ENCODE data around the gene STAT3. TPM values are rescaled to one million over a fixed set of nuclear protein-coding genes. Genes with fewer than 3 reads are reported as not detected.
"Not testable (repeated sequence)": the region's sequence is repeated elsewhere in the genome, so short reads cannot be mapped to it uniquely, and the experiment has no call there.

STAT3 gene
- total and polyA plus RNA-seq, 2 experiments from 2014 or later = 152 to 163 TPM

- TF ChIP-seq EZH2phosphoT487 (IDR thresholded peaks at IDR 0.05; ENCODE audit: low read depth, severe bottlenecking, unreplicated experiment) (no peak), CTCF (IDR thresholded peaks at IDR 0.05; ENCODE audit: poor library complexity) (no peak), EZH2 (IDR thresholded peaks at IDR 0.05; ENCODE audit: borderline replicate concordance) (no peak)
- no peak for DNase-seq (ENCODE audit: low spot score)
- H3K27ac ChIP-seq = no peak overlapping the region
- H3K79me2 ChIP-seq = no peaks in the 10 kb centered on the region
- H3K9me3 ChIP-seq (ENCODE audit: low read depth) = no peaks in the 10 kb centered on the region
- H3K27me3 ChIP-seq = no peaks in the 10 kb centered on the region
- H3K4me1 ChIP-seq (ENCODE audit: insufficient read depth) = no peaks in the 10 kb centered on the region
- H3K4me3 ChIP-seq = no peak overlapping the region
- H3K36me3 ChIP-seq (replicated peaks; ENCODE audit: insufficient read depth, low read depth) = no peaks in the 10 kb centered on the region
- no peak overlapping the region for H3K4me2 ChIP-seq
- 95% methylated on average over 9 of the region's 9 CpGs for WGBS (ENCODE audit: low lambda C conversion rate, missing lambda C conversion rate)
- no peaks in the 10 kb centered on the region for H3K9me2 ChIP-seq (replicated peaks; ENCODE audit: insufficient read depth)
- H4K20me1 ChIP-seq (ENCODE audit: insufficient read depth, poor library complexity, severe bottlenecking) = no peaks in the 10 kb centered on the region
- no peak overlapping the region for H2AFZ ChIP-seq
Observed at GRCh38 chr17:42301022-42301421, 87.2 kb downstream of the STAT3 start.

- not testable (repeated sequence) for H4K20me1 ChIP-seq (ENCODE audit: insufficient read depth, poor library complexity, severe bottlenecking); H3K4me3 ChIP-seq; H2AFZ ChIP-seq; H3K27ac ChIP-seq; H3K27me3 ChIP-seq; H3K9me3 ChIP-seq (ENCODE audit: low read depth); H3K4me1 ChIP-seq (ENCODE audit: insufficient read depth); H3K36me3 ChIP-seq (replicated peaks; ENCODE audit: insufficient read depth, low read depth); DNase-seq (ENCODE audit: low spot score); H3K4me2 ChIP-seq; H3K79me2 ChIP-seq; H3K9me2 ChIP-seq (replicated peaks; ENCODE audit: insufficient read depth)
- WGBS (ENCODE audit: low lambda C conversion rate, missing lambda C conversion rate) = no CpG with 5 or more reads among the region's 17 CpGs
Observed at GRCh38 chr17:42299913-42300312, 88.3 kb downstream of the STAT3 start.

DNA sequence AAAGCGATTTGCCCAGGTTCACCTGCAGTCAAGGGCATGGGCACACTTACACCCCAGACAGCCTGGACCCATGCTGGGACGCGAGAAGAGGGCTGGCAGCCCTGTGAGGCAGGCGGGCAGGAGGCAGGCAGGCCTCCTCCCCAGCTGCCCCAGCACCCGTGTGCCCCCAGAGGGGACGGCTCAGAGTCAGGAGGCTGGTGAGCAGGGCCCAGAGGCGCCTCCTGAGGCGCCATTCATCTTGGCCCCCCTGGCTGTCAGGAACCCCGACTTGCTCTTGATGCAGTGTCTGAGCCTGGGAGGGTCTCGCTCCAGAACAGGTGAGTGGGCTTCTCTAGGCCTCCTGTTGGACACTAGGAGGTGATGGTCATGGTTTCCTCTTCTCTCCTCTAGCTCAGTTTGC is 88.9 kb downstream of the STAT3 start:
- H3K79me2 ChIP-seq; H3K27me3 ChIP-seq; H3K4me2 ChIP-seq; H2AFZ ChIP-seq; H4K20me1 ChIP-seq (ENCODE audit: insufficient read depth, poor library complexity, severe bottlenecking); H3K9me2 ChIP-seq (replicated peaks; ENCODE audit: insufficient read depth); H3K4me3 ChIP-seq; H3K4me1 ChIP-seq (ENCODE audit: insufficient read depth); H3K36me3 ChIP-seq (replicated peaks; ENCODE audit: insufficient read depth, low read depth); H3K27ac ChIP-seq; DNase-seq (ENCODE audit: low spot score); H3K9me3 ChIP-seq (ENCODE audit: low read depth): not testable (repeated sequence)
- WGBS (ENCODE audit: low lambda C conversion rate, missing lambda C conversion rate) = 90% methylated on average over 10 of the region's 10 CpGs

DNA sequence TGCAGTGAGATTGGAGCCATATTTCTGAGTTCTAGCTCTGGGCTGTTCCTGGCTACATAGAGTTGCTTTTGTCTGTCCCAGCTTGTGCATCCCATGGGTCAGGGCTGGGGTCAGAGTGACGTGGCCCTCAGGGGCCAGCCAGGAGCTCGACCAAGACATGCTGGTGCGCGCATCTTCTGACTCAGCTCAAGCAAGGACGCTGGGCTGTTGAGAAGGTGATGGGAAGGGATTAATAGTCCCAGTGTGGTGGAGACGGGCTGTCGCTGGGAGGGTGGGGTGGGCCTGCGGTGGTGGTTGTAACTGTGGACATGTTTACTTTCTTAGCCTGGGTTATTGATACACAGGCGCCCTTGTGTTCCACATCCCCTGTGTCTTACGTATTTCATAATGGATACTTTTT is 90.5 kb downstream of the STAT3 start:
- H2AFZ ChIP-seq; H4K20me1 ChIP-seq (ENCODE audit: insufficient read depth, poor library complexity, severe bottlenecking); H3K27ac ChIP-seq; H3K79me2 ChIP-seq; H3K36me3 ChIP-seq (replicated peaks; ENCODE audit: insufficient read depth, low read depth); DNase-seq (ENCODE audit: low spot score); H3K4me3 ChIP-seq; H3K9me2 ChIP-seq (replicated peaks; ENCODE audit: insufficient read depth); H3K27me3 ChIP-seq; H3K4me2 ChIP-seq; H3K4me1 ChIP-seq (ENCODE audit: insufficient read depth); H3K9me3 ChIP-seq (ENCODE audit: low read depth): not testable (repeated sequence)
- WGBS (ENCODE audit: low lambda C conversion rate, missing lambda C conversion rate) = 88% methylated on average over 10 of the region's 10 CpGs

DNA sequence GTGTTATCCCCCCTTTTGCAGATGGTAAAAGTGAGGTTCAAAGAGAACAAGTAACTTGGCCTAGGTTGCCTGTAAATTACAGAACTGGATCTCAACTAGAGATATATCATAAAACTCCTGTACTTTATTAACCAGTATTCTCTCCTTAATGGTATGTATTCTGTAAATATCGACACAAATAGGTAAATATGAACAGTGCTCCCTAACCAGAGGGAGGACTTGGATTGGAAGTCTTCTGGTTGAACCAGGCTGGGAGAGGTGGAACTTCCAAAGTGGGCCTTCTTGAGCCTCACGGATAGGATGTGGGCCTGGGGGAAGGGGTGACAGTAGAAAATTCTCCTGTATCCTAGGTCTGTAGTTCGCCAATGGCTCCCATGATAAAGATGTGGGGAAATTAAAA is 92.2 kb downstream of the STAT3 start:
- H3K4me2 ChIP-seq = no peak overlapping the region
- H3K9me2 ChIP-seq (replicated peaks; ENCODE audit: insufficient read depth) = no peaks in the 10 kb centered on the region
- 96% methylated on average over 3 of the region's 3 CpGs for WGBS (ENCODE audit: low lambda C conversion rate, missing lambda C conversion rate)
- no peak for DNase-seq (ENCODE audit: low spot score)
- H3K36me3 ChIP-seq (replicated peaks; ENCODE audit: insufficient read depth, low read depth) = no peaks in the 10 kb centered on the region
- H3K4me1 ChIP-seq (ENCODE audit: insufficient read depth) = no peaks in the 10 kb centered on the region
- no peak overlapping the region for H2AFZ ChIP-seq
- no peaks in the 10 kb centered on the region for H3K79me2 ChIP-seq
- H3K4me3 ChIP-seq = no peak overlapping the region
- H3K27ac ChIP-seq = no peak overlapping the region
- no peaks in the 10 kb centered on the region for H3K27me3 ChIP-seq
- no peaks in the 10 kb centered on the region for H3K9me3 ChIP-seq (ENCODE audit: low read depth)
- no peak for TF ChIP-seq CTCF (IDR thresholded peaks at IDR 0.05; ENCODE audit: poor library complexity)
- no peak for TF ChIP-seq EZH2 (IDR thresholded peaks at IDR 0.05; ENCODE audit: borderline replicate concordance)
- TF ChIP-seq EZH2phosphoT487 (IDR thresholded peaks at IDR 0.05; ENCODE audit: low read depth, severe bottlenecking, unreplicated experiment) = no peak
- no peaks in the 10 kb centered on the region for H4K20me1 ChIP-seq (ENCODE audit: insufficient read depth, poor library complexity, severe bottlenecking)

All from hepatocyte (in vitro differentiated cells).